DND-41 (cell line): ENCODE results near the gene TRIM29.

Source experiments
- CTCF ChIP-seq: IDR thresholded peaks from 2 replicates; pipeline ENCODE4 v1.5.1; 2012; ENCODE audit warnings: borderline replicate concordance, low read length, moderate library complexity, mild to moderate bottlenecking; ENCODE audit not compliant: poor library complexity, severe bottlenecking; ENCODE audit errors: extremely low read depth
- EZH2 ChIP-seq: IDR thresholded peaks from 3 replicates; pipeline ENCODE4 v1.6.1; 2012; ENCODE audit warnings: borderline replicate concordance, low read depth, mild to moderate bottlenecking, moderate library complexity, low read length, inconsistent platforms; ENCODE audit not compliant: severe bottlenecking

GRCh38 chr11:120169981-120170698 lies 32.2 kb upstream of the TRIM29 start:
- no peak for TF ChIP-seq EZH2
- no peak for TF ChIP-seq CTCF
